ENCODE results near the gene VAV3. TPM values are rescaled to one million over a fixed set of nuclear protein-coding genes. Genes with fewer than 3 reads are reported as not detected.

The VAV3 gene
- total and polyA plus RNA-seq, 2 of the 8 experiments (the other 6 are each of a cell fraction or from before 2014, with no cell fraction given), result 2.9 to 7.9 TPM

GRCh38 chr1:107666493-107666892, 298.5 kb downstream of the VAV3 start:
- Histone ChIP-seq H3K4me2 (ENCODE audit: insufficient read depth in 1 of 2, low read depth in 2 of 2, low read length in 2 of 2) (no peak overlapping the region), H4K5ac (ENCODE audit: insufficient read length, low read depth, low read length) (no peak overlapping the region), H3K4me1 (replicated peaks in 1 of 4; ENCODE audit: control insufficient read depth in 3 of 4, insufficient read depth in 4 of 4, low read length in 3 of 4) (no peaks in the 10 kb centered on the region), H3K9me3 (ENCODE audit: insufficient read depth in 2 of 2, low read depth in 1 of 2, low read length in 1 of 2) (no peaks in the 10 kb centered on the region), H2AK5ac (ENCODE audit: low read depth, low read length) (no peak overlapping the region), H2BK12ac (ENCODE audit: low read depth, low read length) (no peak overlapping the region), H3K23ac (ENCODE audit: insufficient read length) (no peak overlapping the region), H2BK15ac (ENCODE audit: low read length) (no peak overlapping the region), H4K91ac (replicated peaks; ENCODE audit: insufficient read length, low read length) (no peak overlapping the region), H3K79me2 (ENCODE audit: control insufficient read depth in 1 of 2, insufficient read depth in 2 of 2, low read length in 2 of 2) (no peaks in the 10 kb centered on the region), H3K14ac (ENCODE audit: insufficient read length) (no peak overlapping the region), H2AFZ (ENCODE audit: low read length) (no peak overlapping the region), H2BK20ac (ENCODE audit: low read length) (no peak overlapping the region), H4K20me1 (replicated peaks in 1 of 2; ENCODE audit: control insufficient read depth in 1 of 2, insufficient read depth in 2 of 2, low read length in 2 of 2) (no peaks in the 10 kb centered on the region), H2BK120ac (replicated peaks; ENCODE audit: low read depth, low read length) (no peak overlapping the region), H3K27ac (ENCODE audit: low read depth, low read length) (no peak overlapping the region), H3K4me3 (ENCODE audit: extremely low read depth in 1 of 4, insufficient read depth in 2 of 4, low read depth in 3 of 4, low read length in 4 of 4) (no peak overlapping the region), H2BK5ac (ENCODE audit: low read depth, low read length) (no peak overlapping the region), H4K8ac (ENCODE audit: extremely low read depth, insufficient read depth, low read length) (no peak overlapping the region), H3K56ac (replicated peaks; ENCODE audit: insufficient read length, low read depth, low read length) (no peak overlapping the region), H3K9ac (replicated peaks in 1 of 4; ENCODE audit: extremely low read depth in 1 of 4, low read depth in 3 of 4, low read length in 3 of 4) (no peak overlapping the region), H3K23me2 (ENCODE audit: low read depth, low read length) (no peaks in the 10 kb centered on the region), H3K79me1 (ENCODE audit: low read depth, low read length) (no peaks in the 10 kb centered on the region), H3K18ac (ENCODE audit: extremely low read depth, low read length) (no peak overlapping the region), H3K27me3 (replicated peaks in 1 of 4; ENCODE audit: control insufficient read depth in 3 of 4, extremely low read depth in 1 of 4, insufficient read depth in 3 of 4, low read length in 3 of 4) (no peaks in the 10 kb centered on the region), H3K4ac (replicated peaks; ENCODE audit: insufficient read length, low read depth, low read length) (no peak overlapping the region), H3K36me3 (ENCODE audit: control insufficient read depth in 2 of 4, insufficient read depth in 4 of 4, low read length in 3 of 4) (no peaks in the 10 kb centered on the region)
- 76% methylated on average over 4 of the region's 5 CpGs; no CpG with 5 or more reads in 1 of the 2 experiments for WGBS, 2 experiments (ENCODE audit: extremely low coverage in 1 of 2, insufficient coverage in 1 of 2, insufficient read length in 1 of 2, insufficient replicate concordance in 2 of 2, low coverage in 1 of 2, low lambda C conversion rate in 2 of 2, missing lambda C conversion rate in 1 of 2)
- no peak for TF ChIP-seq USF2 (IDR thresholded peaks at IDR 0.05; ENCODE audit: low read length)
- no peak for TF ChIP-seq POLR2AphosphoS5 (IDR thresholded peaks at IDR 0.05; ENCODE audit: low read depth, low read length)
- no peak for TF ChIP-seq MAFK (IDR thresholded peaks at IDR 0.05; ENCODE audit: low read depth, low read length)
- no peak for TF ChIP-seq YY1 (IDR thresholded peaks at IDR 0.05; ENCODE audit: low read depth, low read length)
- DNase-seq (ENCODE audit: low read depth in 1 of 2, low spot score in 2 of 2) (no peak), FAIRE-seq (no peak)
- CTCF ChIA-PET (ENCODE audit: partially characterized antibody), result interaction anchor here (2.1 kb wide), 1 partner anchor 13 kb away, joined by 7 read pairs; no protein-coding TSS in a partner anchor
- POLR2A ChIA-PET (ENCODE audit: partially characterized antibody), result no interaction called here
